Stimulated activated CD4-positive, alpha-beta T cell treated with anti-CD3 and anti-CD28 coated beads, TNF-alpha, amount 100 ng/mL, for 24 hours (primary cell): ENCODE results near the gene KCTD10.
A peak's percentile ranks its signal among the peaks of the same experiment; 100 is the strongest.

ENCODE experiments used
- DNase-seq, 3 experiments: peaks; one replicate each; pipeline ENCODE4 v3.0.0-alpha.2; 2020; ENCODE audit warnings: low read depth in 3 of 3

KCTD10 gene

DNA sequence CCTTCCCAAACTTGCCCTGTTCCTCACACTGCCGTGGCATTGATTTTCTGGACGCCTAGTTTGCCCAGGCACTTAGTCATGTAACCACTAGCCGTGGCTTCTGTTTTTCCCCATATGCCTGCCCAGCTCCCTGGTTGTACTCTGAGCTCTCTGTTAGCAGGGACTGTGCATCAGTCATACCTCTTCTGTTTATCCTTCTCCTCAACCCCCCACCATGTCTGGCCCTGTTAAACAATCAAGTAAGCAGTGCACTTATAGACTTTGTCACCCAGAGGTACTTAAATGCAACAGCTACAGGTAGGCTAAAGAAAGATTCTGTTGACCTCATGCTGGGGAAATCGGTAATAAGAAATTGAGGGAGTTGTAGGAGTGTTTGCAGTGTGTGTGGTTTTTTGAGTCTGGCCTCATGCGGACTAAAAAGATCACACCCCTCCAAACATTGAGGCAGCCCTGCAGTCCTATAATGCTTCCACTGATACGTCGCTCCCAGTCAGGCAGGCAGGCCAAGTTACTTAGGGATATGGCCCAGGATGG, 17.3 kb upstream of the KCTD10 start:
- DNase-seq, result no peak

DNA sequence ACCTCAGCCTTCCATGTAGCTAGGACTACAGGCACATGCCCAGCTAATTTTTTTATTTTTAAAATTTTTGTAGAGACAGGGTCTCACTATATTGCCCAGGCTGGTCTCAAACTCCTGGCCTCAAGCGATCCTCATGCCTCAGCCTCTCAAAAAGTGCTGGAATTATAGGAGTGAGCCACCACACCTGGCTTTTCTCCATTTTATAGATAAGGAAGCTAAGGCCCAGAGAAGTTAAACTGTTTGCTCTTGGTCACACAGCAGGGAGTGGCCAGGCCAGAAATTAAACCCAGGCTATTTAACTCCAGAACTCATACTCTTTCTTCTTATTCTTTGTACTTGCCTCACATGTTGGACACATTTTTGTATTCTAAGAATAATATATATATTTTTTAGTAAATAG, 16.8 kb upstream of the KCTD10 start:
- DNase-seq, result no peak

DNA sequence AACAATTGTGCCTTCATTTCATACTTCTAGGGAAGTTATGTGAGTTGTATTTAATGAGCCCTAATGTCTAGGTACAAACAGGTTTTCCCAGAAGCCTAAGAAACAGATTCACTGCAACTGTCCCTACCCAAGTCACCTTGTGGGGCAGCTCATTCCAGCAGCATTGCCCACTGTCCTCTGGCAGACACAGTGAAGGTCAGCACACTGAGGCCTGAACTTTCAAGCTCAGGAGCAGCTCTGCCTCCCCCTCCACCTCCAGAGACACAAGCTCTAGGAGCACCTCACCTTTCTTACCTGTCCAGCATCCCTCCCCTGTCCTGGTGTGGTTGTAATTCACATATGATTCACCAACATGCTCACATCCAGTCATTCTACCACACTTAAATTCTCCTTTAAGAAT, 16.0 kb upstream of the KCTD10 start:
- DNase-seq, result no peak

DNA sequence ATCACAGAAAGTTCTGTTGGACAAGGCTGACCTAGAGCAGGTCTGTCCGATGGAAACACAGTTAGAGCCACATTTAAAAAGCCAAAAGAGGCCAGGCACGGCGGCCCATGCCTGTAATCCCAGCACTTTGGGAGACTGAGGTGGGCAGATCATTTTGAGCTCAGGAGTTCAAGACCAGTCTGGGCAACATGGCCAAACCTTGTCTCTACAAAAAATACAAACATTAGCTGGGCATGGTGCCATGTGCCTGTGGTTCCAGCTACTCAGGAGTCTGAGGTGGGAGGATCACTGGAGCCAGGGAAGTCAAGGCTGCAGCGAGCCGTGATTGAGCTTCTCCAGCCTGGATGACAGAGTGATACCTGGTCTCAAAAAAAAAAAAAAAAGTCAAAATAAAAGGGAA, 15.3 kb upstream of the KCTD10 start:
- DNase-seq, result no peak

DNA sequence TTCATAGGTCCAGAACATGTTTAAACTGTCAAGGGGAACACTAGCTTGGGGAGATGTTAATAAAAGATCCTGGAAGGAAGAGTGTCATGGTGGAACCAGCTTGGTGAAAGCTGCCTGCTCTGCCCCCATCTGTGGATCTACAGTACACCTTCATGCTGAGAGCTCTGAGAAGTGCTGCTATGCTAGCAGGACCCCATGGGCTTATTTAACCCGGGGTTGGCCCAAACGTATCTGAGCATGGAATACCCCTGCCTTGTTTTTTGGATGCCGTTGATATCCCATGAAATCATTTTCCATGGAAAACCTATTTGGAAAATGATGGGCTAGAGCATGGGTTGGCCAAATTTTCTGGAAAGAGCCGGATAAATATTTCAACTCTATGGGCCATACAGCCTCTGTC, 14.6 kb upstream of the KCTD10 start:
- no peak for DNase-seq

DNA sequence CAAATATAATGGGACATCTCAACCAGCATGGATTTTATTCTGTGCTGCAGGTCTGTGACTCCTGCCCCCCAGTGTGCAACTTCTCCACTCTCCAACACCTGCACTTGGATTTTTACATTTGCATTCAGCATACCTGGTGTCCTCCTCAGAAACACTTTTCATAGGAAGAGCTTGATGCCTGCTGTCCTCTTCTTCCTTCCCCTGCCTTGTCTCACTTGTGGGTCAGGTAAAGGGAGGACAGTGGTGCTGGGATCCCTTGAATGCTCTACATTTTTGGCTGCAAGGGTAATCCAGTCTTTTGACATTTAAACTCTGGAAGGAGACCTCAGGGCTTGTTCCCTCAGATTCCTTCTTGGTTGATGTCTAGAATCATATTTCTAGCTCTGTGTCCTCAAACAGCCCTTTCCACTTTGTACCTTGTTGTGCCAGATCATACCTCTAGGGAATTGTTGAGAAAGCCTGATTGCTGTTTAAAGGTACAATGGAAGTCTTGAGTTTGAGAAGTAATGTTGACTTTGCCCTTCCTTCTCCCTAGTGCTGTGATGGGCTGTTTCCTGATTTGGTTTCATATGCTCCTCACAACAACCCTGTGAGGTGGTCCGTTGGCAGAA, 13.0 kb upstream of the KCTD10 start:
- DNase-seq, result no peak

DNA sequence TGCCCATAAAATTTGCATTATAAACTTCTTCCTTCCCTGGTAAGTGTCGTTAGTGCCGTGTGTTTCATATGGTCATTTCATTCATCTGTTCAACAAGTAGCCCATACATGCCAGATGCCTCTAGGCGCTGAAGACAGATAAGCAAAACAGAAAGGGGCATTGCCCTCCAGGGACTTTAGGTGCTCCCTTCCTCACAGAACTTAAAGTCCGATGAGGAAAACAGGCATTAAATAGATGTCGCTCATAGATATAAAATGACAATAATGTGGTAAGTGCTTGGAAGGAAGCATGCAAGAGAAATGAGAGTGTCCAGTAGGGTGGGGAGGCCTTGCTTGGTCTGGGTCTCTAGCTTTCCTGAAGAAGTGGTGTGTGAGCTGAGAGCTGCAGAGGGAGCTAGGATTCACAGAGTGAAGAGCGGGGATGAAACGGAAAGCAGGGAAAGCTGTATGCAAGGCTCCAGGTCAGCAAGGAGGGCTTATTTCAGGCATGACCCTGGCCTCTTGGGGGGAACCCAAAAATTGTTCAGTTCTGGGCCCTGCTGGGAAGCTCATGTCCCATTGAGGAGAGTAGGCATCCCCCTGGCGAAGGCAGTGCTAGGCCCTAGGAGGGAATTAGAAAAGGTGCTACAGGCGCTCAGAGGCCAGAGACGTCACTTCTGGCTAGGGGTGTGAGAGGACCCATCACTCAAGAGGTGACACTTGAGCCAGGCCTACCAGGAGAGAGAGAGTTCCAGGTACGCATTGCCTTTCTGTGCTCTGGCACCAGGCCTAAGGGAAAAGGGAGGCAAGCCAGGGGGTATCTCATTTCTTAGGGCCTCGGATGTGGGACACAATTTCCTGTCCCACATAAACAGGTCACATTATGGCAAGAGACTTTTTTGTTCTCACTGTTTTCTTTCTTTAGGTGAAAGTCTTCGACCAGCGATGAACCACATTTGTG, 12.2 kb upstream of the KCTD10 start:
- no peak for DNase-seq

DNA sequence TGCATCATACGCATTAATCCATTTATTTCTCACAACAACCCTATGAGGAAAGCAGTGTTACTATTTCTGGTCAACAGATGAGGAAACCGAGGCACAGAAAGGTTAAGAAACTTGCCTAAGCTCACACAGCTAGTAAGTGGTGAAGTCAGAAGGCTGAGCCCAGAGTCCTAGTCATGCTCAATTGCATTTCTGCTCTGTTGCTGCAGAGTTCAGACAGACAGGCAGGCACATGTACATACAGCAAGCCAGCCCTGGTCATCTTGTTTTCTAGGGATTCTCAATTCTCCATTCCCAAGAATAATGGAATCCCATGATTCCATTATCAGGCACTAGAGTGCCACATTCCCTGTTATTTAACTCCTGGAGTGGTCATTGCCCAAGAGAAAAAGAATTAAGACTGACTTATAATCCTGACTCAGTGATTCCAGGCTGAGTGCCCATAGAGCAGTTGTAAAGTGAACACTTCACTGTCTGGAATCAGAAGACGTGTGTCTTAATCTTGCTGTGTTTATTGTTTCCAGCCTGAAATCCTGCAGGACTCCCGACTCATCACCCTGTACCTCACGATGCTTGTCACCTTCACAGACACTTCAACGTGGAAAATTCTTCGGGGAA, 11.1 kb upstream of the KCTD10 start:
- no peak for DNase-seq

DNA sequence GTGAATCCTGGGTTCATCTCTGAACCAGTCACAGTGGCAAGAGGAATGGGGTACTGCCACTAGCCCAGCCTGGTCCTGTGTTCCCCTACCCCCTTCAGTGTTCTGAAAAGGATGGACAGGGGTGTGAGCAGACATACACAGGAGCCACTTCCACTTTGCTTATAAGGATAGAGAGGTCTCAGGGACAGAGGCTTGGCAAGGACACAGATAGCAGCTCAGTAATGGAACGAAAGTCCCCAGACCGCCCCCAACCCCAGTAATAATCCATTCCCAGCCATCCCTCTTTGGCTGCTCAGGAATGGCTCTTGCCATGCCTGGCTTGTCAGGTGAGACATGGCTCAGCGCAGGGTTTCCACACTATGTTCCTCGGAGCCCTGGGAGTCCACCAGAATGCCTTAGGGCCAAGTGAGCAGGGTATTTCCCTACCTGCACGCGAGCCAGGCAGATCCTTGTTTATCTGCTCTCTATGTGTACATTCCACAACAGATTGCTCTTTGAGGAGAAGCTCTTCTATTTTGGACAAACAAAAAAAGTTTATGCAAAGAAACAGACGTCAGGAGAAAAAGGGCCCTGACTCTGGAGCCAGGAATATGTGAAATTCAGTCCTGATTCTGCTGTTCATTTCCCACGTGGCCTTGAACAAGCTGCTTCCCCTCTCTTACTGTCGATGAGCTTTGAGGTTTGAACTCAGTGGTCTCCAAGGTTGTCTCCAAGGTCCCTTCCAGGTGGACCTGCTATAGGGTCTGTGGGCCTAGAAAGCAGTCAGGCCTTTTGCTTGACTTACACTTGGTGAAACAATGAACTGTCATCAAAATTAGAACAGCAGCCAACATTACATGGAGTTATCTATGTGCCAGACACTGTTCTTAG, 10.3 kb upstream of the KCTD10 start:
- DNase-seq, result no peak

DNA sequence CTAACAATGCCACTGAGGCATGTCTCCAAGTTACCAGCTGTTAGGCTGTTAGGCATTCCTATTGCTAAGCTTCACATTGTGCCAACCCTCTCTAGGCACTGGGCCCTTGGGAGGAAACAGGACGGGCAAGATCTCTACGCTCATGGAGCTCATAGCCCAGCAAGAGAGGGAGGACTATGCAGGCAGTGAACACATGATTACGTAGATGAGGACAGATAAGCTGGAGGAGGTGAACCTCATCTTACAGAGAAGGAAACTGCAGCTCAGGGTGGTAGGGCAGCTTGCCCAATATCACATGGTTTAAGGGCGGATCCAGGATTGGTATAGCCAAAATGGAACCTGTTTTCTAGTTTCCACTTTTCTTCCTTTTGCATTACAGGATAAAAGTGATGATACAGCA, 8.1 kb upstream of the KCTD10 start:
- no peak for DNase-seq

DNA sequence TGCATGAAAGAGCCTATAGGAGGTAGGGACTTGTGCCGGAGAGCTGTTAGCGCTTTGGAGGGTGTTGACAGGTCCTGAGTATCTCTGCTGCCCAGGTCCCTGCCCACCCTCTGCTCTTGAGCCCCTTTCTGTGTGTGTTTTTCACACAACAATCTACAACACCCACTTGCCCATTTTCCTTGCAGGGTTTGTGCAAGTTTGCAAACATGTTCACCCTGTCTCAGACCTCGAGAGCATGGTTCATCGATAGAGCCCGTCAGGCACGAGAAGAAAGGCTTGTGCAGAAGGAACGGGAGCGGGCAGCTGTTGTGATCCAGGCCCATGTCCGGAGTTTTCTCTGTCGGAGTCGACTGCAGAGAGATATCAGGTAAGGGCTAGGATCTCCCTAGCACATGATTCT, 6.2 kb upstream of the KCTD10 start:
- no peak for DNase-seq

DNA sequence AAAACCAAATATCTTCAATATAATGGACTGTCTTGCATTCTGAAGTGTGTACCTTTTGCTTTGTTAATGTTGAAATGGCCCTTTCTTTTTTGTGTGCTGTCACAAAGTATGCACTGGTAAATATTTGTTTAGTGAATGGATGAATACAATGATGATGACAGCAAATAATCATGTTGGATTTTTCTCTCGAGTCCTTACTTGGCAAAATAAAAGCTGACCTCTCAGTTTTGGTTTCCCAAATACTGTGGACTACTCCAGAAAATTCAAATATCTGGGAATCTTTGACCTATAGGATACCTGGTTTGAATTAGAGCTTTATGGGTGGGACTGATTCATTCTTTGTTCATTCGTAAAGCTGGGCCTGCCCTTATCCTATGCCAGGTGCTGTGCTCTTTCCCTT, 5.8 kb upstream of the KCTD10 start:
- no peak for DNase-seq

DNA sequence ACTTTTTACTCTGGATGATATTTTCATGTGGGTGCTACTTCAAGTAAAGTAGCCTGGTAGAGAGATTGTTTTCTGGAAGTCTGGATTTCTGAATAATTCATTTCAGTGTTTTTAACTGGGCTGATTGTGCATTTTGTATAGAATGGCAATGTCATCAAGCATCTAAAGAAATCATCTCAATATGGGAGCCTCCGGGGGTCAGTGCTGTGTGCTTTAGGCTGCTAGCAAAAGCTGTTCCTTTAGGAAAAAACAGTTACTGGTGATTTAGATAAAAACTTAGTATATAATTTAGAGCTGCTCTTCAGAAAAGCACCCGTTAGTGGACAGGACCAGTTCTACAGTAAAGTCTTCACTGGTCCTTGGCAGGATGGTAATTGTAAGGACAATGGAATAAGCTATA, 5.4 kb upstream of the KCTD10 start:
- DNase-seq, result no peak

DNA sequence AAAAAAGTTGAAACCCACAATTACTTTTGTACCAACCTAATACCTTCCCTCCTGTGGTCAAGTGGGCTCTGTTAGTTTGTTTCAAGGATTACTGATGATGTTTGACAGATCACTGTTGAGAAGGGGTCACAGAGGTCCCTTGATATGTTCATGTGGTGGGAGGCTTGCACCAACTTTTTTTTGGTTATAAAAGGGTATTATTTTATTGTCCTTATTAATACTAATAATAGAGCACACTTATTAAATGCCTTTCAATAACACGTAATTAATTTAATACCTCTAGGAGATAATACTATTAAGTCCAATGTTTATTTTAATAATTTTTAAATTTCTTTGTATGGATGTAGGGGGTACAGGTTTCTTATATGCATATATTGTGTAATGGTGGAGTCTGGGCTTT, 4.8 kb upstream of the KCTD10 start:
- no peak for DNase-seq

DNA sequence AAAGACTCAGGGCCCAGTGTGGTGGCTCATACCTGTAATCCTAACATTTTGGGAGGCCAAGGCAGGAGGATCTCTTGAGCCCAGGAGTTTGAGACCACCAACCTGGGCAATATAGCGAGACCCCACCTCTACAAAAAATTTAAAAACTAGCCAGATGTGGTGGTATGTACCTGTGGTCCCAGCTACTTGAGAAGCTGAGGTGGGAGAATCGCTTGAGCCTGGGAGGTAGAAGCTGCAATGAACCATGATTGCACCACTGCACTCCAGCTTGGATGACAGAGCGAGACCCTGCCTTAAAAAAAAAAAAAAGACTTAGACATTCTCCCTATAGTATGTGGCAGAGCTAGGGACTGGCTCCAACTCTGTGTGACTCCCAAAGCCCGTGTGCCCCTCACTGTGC, 3.3 kb upstream of the KCTD10 start:
- no peak for DNase-seq

DNA sequence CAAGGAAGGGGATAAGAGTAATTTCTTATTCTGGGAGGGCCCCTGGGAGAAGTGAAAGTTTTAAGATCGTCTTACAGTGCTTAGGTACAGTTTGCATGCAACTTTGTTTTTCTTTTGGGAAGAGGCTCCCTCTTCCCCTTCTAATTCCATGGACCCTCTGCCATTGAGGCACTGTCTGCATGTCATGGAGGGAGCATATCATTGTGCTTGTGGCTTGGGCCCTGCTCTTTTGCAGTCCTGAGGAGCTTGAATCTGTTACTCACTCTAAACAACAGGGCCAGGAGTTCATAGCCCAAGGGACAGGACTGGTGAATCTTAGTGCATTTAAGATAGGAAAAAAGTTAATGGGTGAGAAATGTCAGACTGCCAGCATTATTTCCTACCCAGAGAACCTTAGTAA, 2.7 kb upstream of the KCTD10 start:
- no peak for DNase-seq

DNA sequence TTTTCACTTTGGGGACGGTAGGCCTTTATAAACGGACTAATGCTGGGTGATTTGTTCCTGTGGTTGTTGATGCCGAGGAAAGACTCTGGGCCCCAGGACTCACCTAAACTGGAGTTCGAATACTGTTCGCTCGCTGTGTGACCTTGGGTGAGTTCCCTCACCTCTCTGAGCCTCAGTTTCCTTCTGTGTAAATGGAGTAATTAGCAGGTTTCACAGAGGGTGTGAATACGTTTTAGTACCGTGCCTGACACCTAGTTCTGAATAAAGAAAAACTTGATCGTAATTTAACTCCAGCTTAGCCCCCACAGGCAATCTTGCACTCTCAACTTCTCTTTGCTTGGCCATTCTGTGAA, 839 bp upstream of the KCTD10 start:
- no peak for DNase-seq

DNA sequence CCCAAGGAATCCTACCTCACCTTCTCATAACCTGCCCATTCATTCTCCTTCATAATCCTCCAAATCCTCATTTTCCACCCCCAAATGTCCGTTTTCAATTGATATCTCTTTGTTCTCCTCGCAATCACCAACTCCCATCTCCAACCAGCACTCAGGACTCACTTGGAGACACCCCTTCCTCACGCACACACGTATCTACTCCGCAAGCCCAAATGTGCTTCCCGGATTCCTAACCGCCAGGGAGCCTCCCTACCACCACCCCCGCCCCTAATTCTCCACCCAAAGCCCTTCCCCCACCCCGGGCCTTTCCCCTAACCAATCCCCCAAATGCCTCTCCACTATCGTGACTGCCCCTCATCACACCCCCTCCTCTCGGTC, 304 bp downstream of the KCTD10 start:
- DNase-seq, result peak in 1 of 3 experiments; percentile 1

DNA sequence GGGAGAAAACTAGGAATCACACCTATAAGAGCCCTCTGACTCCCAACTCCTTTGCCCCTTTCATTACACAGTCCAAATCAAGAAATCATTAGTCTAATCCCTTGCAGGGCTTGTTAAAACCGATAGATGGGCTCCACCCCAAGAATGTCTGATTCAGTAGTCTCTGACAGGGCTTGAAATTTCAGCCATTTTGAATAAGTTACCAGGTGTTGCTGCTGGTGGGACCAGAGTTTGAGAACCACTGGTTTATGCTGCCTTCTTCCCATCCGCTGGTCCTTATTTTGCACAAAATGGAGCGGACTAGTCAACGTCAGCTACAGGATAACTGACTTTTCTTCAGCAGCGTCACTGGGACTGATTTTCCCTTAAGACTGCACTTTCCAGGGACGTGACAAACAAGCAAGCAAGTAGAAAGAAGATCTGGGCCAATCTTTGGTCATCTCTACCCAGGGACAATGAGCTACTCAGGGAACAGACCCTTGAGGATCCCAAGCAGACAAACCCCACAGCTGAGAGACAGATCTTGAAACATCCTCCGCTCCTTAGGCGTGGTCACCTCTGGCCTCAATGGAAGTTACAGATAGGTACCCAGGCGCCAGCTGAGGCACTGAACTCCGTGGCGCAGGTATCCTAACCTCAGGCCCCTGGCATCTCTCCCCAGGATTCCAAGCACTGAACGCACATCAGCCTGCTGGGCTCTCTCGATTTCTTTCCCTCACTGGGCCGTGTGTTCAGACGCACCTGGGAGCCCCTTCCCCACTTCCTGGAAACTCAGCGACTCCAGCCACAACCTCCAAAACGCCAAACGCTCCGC, 900 bp downstream of the KCTD10 start:
- DNase-seq, result no peak

DNA sequence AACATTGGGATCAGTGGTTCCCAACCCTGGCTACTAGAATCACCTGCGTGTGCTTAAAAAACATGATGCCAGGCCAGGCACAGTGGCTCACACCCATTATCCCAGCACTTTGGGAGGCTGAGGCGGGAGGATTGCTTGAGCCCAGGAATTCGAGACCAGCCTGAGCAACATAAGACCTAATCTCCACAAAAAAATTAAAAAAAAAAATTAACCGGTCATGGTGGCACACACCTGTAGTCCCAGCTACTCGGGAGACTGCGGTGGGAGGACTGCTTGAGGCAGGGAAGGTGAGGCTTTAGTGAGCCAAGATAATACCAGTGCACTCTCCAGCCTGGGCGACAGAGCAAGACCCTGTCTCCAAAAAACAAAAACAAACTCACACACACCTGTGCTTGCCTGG, 2.0 kb downstream of the KCTD10 start:
- DNase-seq, result no peak
